Measurements from ENCODE around the gene RNPEP. TPM values are rescaled to one million over a fixed set of nuclear protein-coding genes. Genes with fewer than 3 reads are reported as not detected.
"Not testable (repeated sequence)": the region's sequence is repeated elsewhere in the genome, so short reads cannot be mapped to it uniquely, and the experiment has no call there.

Gene RNPEP
- total RNA-seq, 1 experiment from 2014 or later = 70.8 TPM

- DNase-seq (ENCODE audit: low read depth) = no peak
Measured at GRCh38 chr1:201955729-201956143, 26.7 kb upstream of the RNPEP start.

GRCh38 chr1:201958348-201958747 lies 24.1 kb upstream of the RNPEP start:
- DNase-seq (ENCODE audit: low read depth) = no peak

GRCh38 chr1:201962382-201962781 lies 20.1 kb upstream of the RNPEP start:
- DNase-seq (ENCODE audit: low read depth) = not testable (repeated sequence)

GRCh38 chr1:201964261-201964660 lies 18.2 kb upstream of the RNPEP start:
- DNase-seq (ENCODE audit: low read depth) = no peak

- DNase-seq (ENCODE audit: low read depth) = no peak
Measured at GRCh38 chr1:201966171-201966570, 16.3 kb upstream of the RNPEP start.

GRCh38 chr1:201968202-201968925 lies 14.1 kb upstream of the RNPEP start:
- no peak for DNase-seq (ENCODE audit: low read depth)

GRCh38 chr1:201970334-201971159 lies 11.9 kb upstream of the RNPEP start:
- DNase-seq (ENCODE audit: low read depth) = peak; percentile 26

- DNase-seq (ENCODE audit: low read depth) = no peak
Measured at GRCh38 chr1:201982082-201982622, 296 bp upstream of the RNPEP start.

GRCh38 chr1:201983380-201983805 lies 945 bp downstream of the RNPEP start:
- no peak for DNase-seq (ENCODE audit: low read depth)

GRCh38 chr1:201984446-201984845 lies 2.0 kb downstream of the RNPEP start:
- DNase-seq (ENCODE audit: low read depth) = no peak

- DNase-seq (ENCODE audit: low read depth) = no peak
Measured at GRCh38 chr1:201985355-201985754, 2.9 kb downstream of the RNPEP start.

- DNase-seq (ENCODE audit: low read depth) = no peak
Measured at GRCh38 chr1:201988601-201989000, 6.2 kb downstream of the RNPEP start.

GRCh38 chr1:201989354-201990128 lies 7.1 kb downstream of the RNPEP start:
- DNase-seq (ENCODE audit: low read depth) = no peak

- DNase-seq (ENCODE audit: low read depth) = no peak
Measured at GRCh38 chr1:201990427-201990826, 8.0 kb downstream of the RNPEP start.

GRCh38 chr1:201999625-202000238 lies 17.3 kb downstream of the RNPEP start:
- DNase-seq (ENCODE audit: low read depth) = peak; percentile 41

- no peak for DNase-seq (ENCODE audit: low read depth)
Measured at GRCh38 chr1:202002507-202002906, 20.1 kb downstream of the RNPEP start.

GRCh38 chr1:202004711-202005110 lies 22.3 kb downstream of the RNPEP start:
- no peak for DNase-seq (ENCODE audit: low read depth)

- no peak for DNase-seq (ENCODE audit: low read depth)
Measured at GRCh38 chr1:202005958-202006357, 23.5 kb downstream of the RNPEP start.

GRCh38 chr1:202007304-202007703 lies 24.9 kb downstream of the RNPEP start:
- DNase-seq (ENCODE audit: low read depth) = no peak

- no peak for DNase-seq (ENCODE audit: low read depth)
Measured at GRCh38 chr1:202007805-202008489, 25.5 kb downstream of the RNPEP start.
